ENCODE measurements around the gene PRKCE. TPM values are rescaled to one million over a fixed set of nuclear protein-coding genes. Genes with fewer than 3 reads are reported as not detected.

The PRKCE gene
- total and polyA plus RNA-seq, 2 experiments from 2014 or later, result 13.2 to 19.2 TPM

- peak; percentile 42 to 99 for DNase-seq (ENCODE audit: low read depth in 1 of 2, low spot score in 1 of 2)
- H3K27ac ChIP-seq, result no peak overlapping the region
- no peak for TF ChIP-seq CTCF (IDR thresholded peaks at IDR 0.05; ENCODE audit: low read depth, low read length)
Measured at GRCh38 chr2:46097714-46098480, 446.4 kb downstream of the PRKCE start.

GRCh38 chr2:46098621-46099062, 447.2 kb downstream of the PRKCE start:
- Histone ChIP-seq H3K27ac (no peak overlapping the region), H3K36me3 (no peaks in the 10 kb centered on the region), H3K4me3 (no peak overlapping the region), H3K27me3 (no peaks in the 10 kb centered on the region), H3K9me3 (ENCODE audit: low read depth) (no peaks in the 10 kb centered on the region), H3K4me1 (ENCODE audit: low read depth) (no peaks in the 10 kb centered on the region)
- no peak for TF ChIP-seq CTCF (IDR thresholded peaks at IDR 0.05; ENCODE audit: low read depth, low read length)
- DNase-seq (ENCODE audit: low read depth in 1 of 2, low spot score in 1 of 2), result peak in 1 of 2 donors; percentile 73

More at GRCh38 chr2:46097714-46098480, 446.4 kb downstream of the PRKCE start:
- Histone ChIP-seq H3K27me3 (no peaks in the 10 kb centered on the region), H3K36me3 (no peaks in the 10 kb centered on the region), H3K4me1 (ENCODE audit: low read depth) (no peaks in the 10 kb centered on the region), H3K9me3 (ENCODE audit: low read depth) (no peaks in the 10 kb centered on the region), H3K4me3 (no peak overlapping the region)

GRCh38 chr2:46101557-46102220, 450.2 kb downstream of the PRKCE start:
- no peaks in the 10 kb centered on the region for H3K4me1 ChIP-seq (ENCODE audit: low read depth)
- H3K36me3 ChIP-seq, result no peaks in the 10 kb centered on the region
- no peak for TF ChIP-seq CTCF (IDR thresholded peaks at IDR 0.05; ENCODE audit: low read depth, low read length)
- no peaks in the 10 kb centered on the region for H3K9me3 ChIP-seq (ENCODE audit: low read depth)
- H3K4me3 ChIP-seq, result no peak overlapping the region
- H3K27ac ChIP-seq, result no peak overlapping the region
- no peaks in the 10 kb centered on the region for H3K27me3 ChIP-seq
- DNase-seq (ENCODE audit: low read depth in 1 of 2, low spot score in 1 of 2), result no peak

GRCh38 chr2:46106690-46107089, 455.2 kb downstream of the PRKCE start:
- no peak for TF ChIP-seq CTCF (IDR thresholded peaks at IDR 0.05; ENCODE audit: low read depth, low read length)
- Histone ChIP-seq H3K4me3 (no peak overlapping the region), H3K27ac (no peak overlapping the region), H3K9me3 (ENCODE audit: low read depth) (no peaks in the 10 kb centered on the region), H3K4me1 (ENCODE audit: low read depth) (no peaks in the 10 kb centered on the region), H3K36me3 (no peaks in the 10 kb centered on the region), H3K27me3 (no peaks in the 10 kb centered on the region)
- no peak for DNase-seq (ENCODE audit: low read depth in 1 of 2, low spot score in 1 of 2)

- H3K27ac ChIP-seq, result no peak overlapping the region
- H3K9me3 ChIP-seq (ENCODE audit: low read depth), result no peaks in the 10 kb centered on the region
- H3K4me1 ChIP-seq (ENCODE audit: low read depth), result no peaks in the 10 kb centered on the region
- H3K27me3 ChIP-seq, result no peaks in the 10 kb centered on the region
- no peak overlapping the region for H3K4me3 ChIP-seq
- H3K36me3 ChIP-seq, result no peaks in the 10 kb centered on the region
- DNase-seq (ENCODE audit: low read depth in 1 of 2, low spot score in 1 of 2), result peak in 1 of 2 donors; percentile 30
- no peak for TF ChIP-seq CTCF (IDR thresholded peaks at IDR 0.05; ENCODE audit: low read depth, low read length)
Measured at GRCh38 chr2:46114996-46115395, 463.5 kb downstream of the PRKCE start.
